Stimulated activated naive B cell treated with anti-CD40 and anti-IgM and Interleukin-4, amounts not matched to agents 10 μg/mL and 1 μg/mL and 100 μg/mL, for 72 hours (primary cell): ENCODE measurements around the gene ITPKB.

ENCODE experiments used
- ATAC-seq, 2 donors: fragments of 150-1000 bp; cut with Tn5 transposase; replicated peaks; 2 replicates each; pipeline ENCODE4 v1.10.0; 2021; ENCODE audit warnings: moderate library complexity in 1 of 2
- DNase-seq: peaks from one replicate; pipeline ENCODE4 v3.0.0; 2021
- H3K27ac Mint-ChIP-seq: one replicate; pipeline ENCODE4 v1.8.0; 2022; ENCODE audit warnings: mild to moderate bottlenecking, mixed read lengths
- H3K27me3 Mint-ChIP-seq, 2 donors: one replicate each; pipeline ENCODE4 v1.8.0; 2022; ENCODE audit warnings: mixed read lengths in 2 of 2
- H3K36me3 Mint-ChIP-seq, 2 donors: one replicate each; pipeline ENCODE4 v1.8.0; 2022; ENCODE audit warnings: mixed read lengths in 2 of 2, mild to moderate bottlenecking in 1 of 2
- H3K4me1 Mint-ChIP-seq, 2 donors: one replicate each; pipeline ENCODE4 v1.8.0; 2022; ENCODE audit warnings: mixed read lengths in 2 of 2, mild to moderate bottlenecking in 1 of 2
- H3K4me3 Mint-ChIP-seq, 2 donors: one replicate each; pipeline ENCODE4 v1.8.0; 2022; ENCODE audit warnings: mild to moderate bottlenecking in 2 of 2, mixed read lengths in 2 of 2, moderate library complexity in 1 of 2
- H3K9me3 Mint-ChIP-seq, 2 donors: one replicate each; pipeline ENCODE4 v1.8.0; 2022; ENCODE audit warnings: mixed read lengths in 2 of 2, mild to moderate bottlenecking in 1 of 2

ITPKB gene

DNA sequence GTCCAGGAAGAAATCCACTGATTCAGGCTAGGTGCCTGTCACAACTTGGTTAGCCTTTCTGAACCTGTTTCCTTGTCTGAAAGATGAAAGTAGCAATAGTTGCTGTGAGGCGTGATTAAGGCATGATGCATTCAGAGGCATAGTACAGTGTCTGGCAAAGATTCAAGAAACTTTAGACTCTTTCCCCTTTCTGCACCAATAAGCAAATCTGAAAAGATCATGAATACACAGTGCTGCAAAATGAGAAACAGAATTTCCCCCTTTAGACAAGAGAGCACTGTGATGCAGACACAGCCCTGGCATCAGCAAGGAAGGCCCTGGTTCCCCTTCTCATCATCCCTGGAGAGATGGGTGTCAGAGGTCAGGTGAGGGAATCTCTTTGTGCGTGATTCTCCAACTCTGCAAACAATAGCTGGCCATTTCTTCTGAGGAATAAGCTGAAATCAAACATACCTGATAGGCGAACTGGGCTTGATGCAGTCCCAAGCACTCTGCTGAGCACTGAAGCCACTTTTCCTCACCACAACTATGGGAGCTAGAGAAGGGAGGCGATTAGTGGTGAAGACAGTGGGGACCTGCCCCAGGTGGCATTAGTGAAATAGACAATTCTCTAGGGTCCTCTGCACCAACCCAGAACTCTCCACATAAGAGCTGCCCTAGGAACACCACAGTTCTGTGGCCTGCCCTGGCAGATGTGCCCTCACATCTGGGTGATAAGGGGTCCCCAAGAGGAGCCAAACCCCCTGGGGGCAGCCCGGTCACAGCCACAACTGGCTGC lies 41.7 kb downstream of the ITPKB start:
- H3K36me3 Mint-ChIP-seq, result peaks cover 26 to 52% of the 10 kb centered on the region in 2 donors
- no peaks in the 10 kb centered on the region for H3K27me3 Mint-ChIP-seq
- no peaks in the 10 kb centered on the region for H3K9me3 Mint-ChIP-seq
- H3K4me1 Mint-ChIP-seq, result peaks cover 68 to 99% of the 10 kb centered on the region in 2 donors
- peak; percentile 89 for ATAC-seq
- DNase-seq, result peak; percentile 78
- H3K27ac Mint-ChIP-seq, result peak overlapping the region; percentile 99
- H3K4me3 Mint-ChIP-seq, result peak overlapping the region; percentile 66 to 83

GRCh38 chr1:226696547-226696946 lies 42.5 kb downstream of the ITPKB start:
- Mint-ChIP-seq H3K4me1 (peaks cover 70 to 99% of the 10 kb centered on the region in 2 donors), H3K9me3 (no peaks in the 10 kb centered on the region), H3K4me3 (peak overlapping the region; percentile 25 to 40), H3K27me3 (no peaks in the 10 kb centered on the region), H3K36me3 (peaks cover 23 to 53% of the 10 kb centered on the region in 2 donors), H3K27ac (peak overlapping the region; percentile 99)
- no peak for ATAC-seq
- DNase-seq, result no peak

GRCh38 chr1:226695335-226695900 lies 43.7 kb downstream of the ITPKB start:
- Mint-ChIP-seq H3K4me3 (peak overlapping the region; percentile 2 to 37), H3K27me3 (no peaks in the 10 kb centered on the region), H3K36me3 (peaks cover 27 to 58% of the 10 kb centered on the region in 2 donors), H3K4me1 (peaks cover 76 to 100% of the 10 kb centered on the region in 2 donors), H3K27ac (peak overlapping the region; percentile 93), H3K9me3 (no peaks in the 10 kb centered on the region)
- DNase-seq, result no peak
- no peak for ATAC-seq

- peak overlapping the region; percentile 94 for H3K27ac Mint-ChIP-seq
- H3K9me3 Mint-ChIP-seq, result no peaks in the 10 kb centered on the region
- no peak for DNase-seq
- H3K36me3 Mint-ChIP-seq, result peaks cover 33 to 64% of the 10 kb centered on the region in 2 donors
- H3K27me3 Mint-ChIP-seq, result no peaks in the 10 kb centered on the region
- peaks cover 78 to 100% of the 10 kb centered on the region in 2 donors for H3K4me1 Mint-ChIP-seq
- no peak for ATAC-seq
- no peak overlapping the region for H3K4me3 Mint-ChIP-seq
These were observed 46.3 kb downstream of the ITPKB start for GRCh38 chr1:226692823-226693222.

DNA sequence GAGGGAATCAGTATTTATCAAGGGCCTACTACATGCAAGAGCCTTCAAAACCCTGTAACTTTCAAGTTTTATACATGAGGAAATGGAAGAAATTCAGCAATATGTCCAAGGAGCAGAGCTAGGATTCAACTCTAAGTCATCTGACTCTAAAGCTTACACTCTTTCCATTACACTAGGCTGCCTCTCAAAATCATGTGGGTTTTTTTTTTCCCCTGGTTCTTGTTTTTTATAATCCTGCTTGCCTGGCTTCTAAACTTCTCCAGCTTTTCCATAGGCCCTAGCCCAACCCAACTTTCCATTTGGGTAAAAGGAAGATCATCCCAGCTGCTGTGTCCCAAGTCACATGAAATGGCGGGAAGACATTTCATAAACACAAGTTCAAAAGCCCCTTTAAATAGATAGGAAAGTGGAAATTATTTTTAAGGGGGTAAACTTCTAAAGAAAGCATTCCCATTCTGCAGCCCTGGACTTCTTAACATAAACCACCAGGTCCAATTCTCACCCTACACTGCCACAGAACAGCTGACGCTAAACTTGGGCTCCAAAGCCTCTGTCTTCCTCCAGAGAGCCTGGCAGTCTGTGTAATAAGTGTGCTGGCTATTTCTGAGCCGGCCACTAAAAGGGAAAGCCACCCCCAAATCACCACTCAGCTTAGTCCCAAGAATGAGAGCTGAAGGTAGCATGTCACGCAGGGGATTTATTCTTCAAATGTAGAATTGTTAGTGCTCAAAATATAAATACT lies 46.9 kb downstream of the ITPKB start:
- Mint-ChIP-seq H3K4me1 (peaks cover 78 to 100% of the 10 kb centered on the region in 2 donors), H3K9me3 (no peaks in the 10 kb centered on the region), H3K36me3 (peaks cover 34 to 70% of the 10 kb centered on the region in 2 donors), H3K27me3 (no peaks in the 10 kb centered on the region), H3K27ac (peak overlapping the region; percentile 94), H3K4me3 (peak overlapping the region; percentile 25 to 32)
- no peak for DNase-seq
- no peak for ATAC-seq

GRCh38 chr1:226691247-226691646 lies 47.8 kb downstream of the ITPKB start:
- no peak for DNase-seq
- no peaks in the 10 kb centered on the region for H3K27me3 Mint-ChIP-seq
- peaks cover 37 to 70% of the 10 kb centered on the region in 2 donors for H3K36me3 Mint-ChIP-seq
- peak; percentile 60 to 62 for ATAC-seq
- peak overlapping the region; percentile 25 to 47 for H3K4me3 Mint-ChIP-seq
- no peaks in the 10 kb centered on the region for H3K9me3 Mint-ChIP-seq
- H3K4me1 Mint-ChIP-seq, result peaks cover 81 to 100% of the 10 kb centered on the region in 2 donors
- H3K27ac Mint-ChIP-seq, result peak overlapping the region; percentile 94

GRCh38 chr1:226690460-226690982 lies 48.6 kb downstream of the ITPKB start:
- Mint-ChIP-seq H3K4me3 (peak overlapping the region; percentile 36 to 60), H3K27me3 (no peaks in the 10 kb centered on the region), H3K4me1 (peaks cover 81 to 100% of the 10 kb centered on the region in 2 donors), H3K36me3 (peaks cover 38 to 69% of the 10 kb centered on the region in 2 donors), H3K27ac (peak overlapping the region; percentile 94), H3K9me3 (no peaks in the 10 kb centered on the region)
- ATAC-seq, result no peak
- DNase-seq, result no peak

- peaks cover 88 to 100% of the 10 kb centered on the region in 2 donors for H3K4me1 Mint-ChIP-seq
- no peak for DNase-seq
- H3K36me3 Mint-ChIP-seq, result peaks cover 46 to 81% of the 10 kb centered on the region in 2 donors
- no peaks in the 10 kb centered on the region for H3K27me3 Mint-ChIP-seq
- H3K27ac Mint-ChIP-seq, result peak overlapping the region; percentile 96
- ATAC-seq, result no peak
- H3K4me3 Mint-ChIP-seq, result peak overlapping the region; percentile 44 to 48
- H3K9me3 Mint-ChIP-seq, result no peaks in the 10 kb centered on the region
These were observed 50.3 kb downstream of the ITPKB start for GRCh38 chr1:226688808-226689207.

- H3K9me3 Mint-ChIP-seq, result no peaks in the 10 kb centered on the region
- DNase-seq (peak; percentile 68), ATAC-seq (peak; percentile 80 to 91)
- H3K36me3 Mint-ChIP-seq, result peaks cover 49 to 84% of the 10 kb centered on the region in 2 donors
- peak overlapping the region; percentile 44 to 48 for H3K4me3 Mint-ChIP-seq
- H3K4me1 Mint-ChIP-seq, result peaks cover 89 to 100% of the 10 kb centered on the region in 2 donors
- H3K27me3 Mint-ChIP-seq, result no peaks in the 10 kb centered on the region
- peak overlapping the region; percentile 96 for H3K27ac Mint-ChIP-seq
These were observed 50.9 kb downstream of the ITPKB start for GRCh38 chr1:226688056-226688748.

DNA sequence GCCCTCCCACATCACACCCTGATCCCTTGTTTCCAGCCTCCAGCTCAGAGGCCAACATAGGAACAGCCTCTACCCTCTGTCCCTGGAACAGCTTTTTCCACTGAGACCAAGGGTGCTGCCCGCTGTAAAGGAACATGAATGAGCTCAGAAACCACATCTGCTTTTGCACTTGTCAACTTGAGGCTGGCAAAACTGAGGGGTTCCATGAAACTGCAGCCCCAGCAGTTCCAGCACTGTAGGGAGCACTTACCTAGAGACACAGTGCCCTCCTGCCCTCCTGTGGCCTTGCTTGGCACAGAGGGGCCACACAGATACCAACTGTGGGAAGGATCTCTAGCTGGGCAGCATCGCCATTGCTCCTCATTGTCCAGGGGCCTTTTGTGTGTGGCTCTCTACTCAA lies 51.7 kb downstream of the ITPKB start:
- peak; percentile 30 to 36 for ATAC-seq
- Mint-ChIP-seq H3K27me3 (no peaks in the 10 kb centered on the region), H3K27ac (peak overlapping the region; percentile 96), H3K36me3 (peaks cover 47 to 80% of the 10 kb centered on the region in 2 donors), H3K4me1 (peaks cover 89 to 100% of the 10 kb centered on the region in 2 donors), H3K4me3 (peak overlapping the region; percentile 43 to 58), H3K9me3 (no peaks in the 10 kb centered on the region)
- no peak for DNase-seq

DNA sequence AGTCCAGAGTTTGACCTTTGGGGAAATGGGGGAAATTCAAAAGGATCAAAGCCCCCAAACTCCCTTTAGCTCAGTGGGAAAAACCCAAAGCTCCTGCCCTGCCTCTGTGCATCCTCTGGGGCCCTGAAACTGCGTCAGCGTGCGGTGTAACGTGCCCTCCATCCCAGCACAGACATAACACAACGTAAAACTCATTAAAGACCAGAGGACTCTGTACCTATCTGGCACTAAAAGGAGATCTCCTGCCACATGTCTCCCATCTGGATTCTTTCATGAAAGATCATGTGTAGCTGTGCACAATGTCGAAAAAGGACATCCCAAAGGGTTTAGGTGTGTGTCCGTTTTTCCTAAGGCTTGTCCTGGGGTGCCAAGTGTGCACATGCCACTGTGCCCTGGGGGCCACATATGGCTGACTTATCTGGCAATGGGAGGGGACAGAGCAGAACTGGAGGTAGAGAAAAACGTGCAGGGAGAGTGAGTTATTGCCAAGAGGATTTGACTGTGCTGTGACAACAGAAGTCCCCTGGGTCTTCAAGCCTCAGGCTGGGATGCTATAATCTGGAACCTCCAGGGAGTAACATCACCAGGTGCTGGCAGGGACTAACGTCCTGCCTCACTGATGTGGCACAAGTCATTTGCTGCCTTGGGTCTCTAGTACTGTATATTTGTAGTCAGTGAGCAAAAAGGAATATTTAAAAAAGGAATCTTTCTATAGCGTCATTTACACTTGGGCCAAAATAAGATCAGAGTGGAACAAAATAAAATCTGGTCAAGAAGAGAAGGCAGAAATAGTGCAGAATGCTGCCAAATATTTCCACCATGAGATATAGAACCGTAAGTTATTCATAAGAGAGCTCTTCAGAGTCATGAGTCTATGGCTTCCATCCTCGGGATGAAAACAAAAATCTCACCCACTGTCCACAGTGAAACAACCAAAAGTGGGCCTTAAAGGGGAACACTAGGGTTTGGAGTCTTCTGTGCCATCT lies 52.3 kb downstream of the ITPKB start:
- ATAC-seq (peak; percentile 21 to 49), DNase-seq (peak; percentile 44)
- Mint-ChIP-seq H3K4me1 (peaks cover 87 to 100% of the 10 kb centered on the region in 2 donors), H3K4me3 (peak overlapping the region; percentile 51 to 58), H3K27ac (peak overlapping the region; percentile 96), H3K36me3 (peaks cover 47 to 79% of the 10 kb centered on the region in 2 donors), H3K27me3 (no peaks in the 10 kb centered on the region), H3K9me3 (no peaks in the 10 kb centered on the region)

- Mint-ChIP-seq H3K9me3 (no peaks in the 10 kb centered on the region), H3K36me3 (peaks cover 44 to 72% of the 10 kb centered on the region in 2 donors), H3K4me3 (peak overlapping the region; percentile 26 to 33), H3K27ac (peak overlapping the region; percentile 85), H3K27me3 (no peaks in the 10 kb centered on the region), H3K4me1 (peaks cover 85 to 100% of the 10 kb centered on the region in 2 donors)
- ATAC-seq, result no peak
- DNase-seq, result no peak
These were observed 53.8 kb downstream of the ITPKB start for GRCh38 chr1:226685196-226685820.
